ENCODE data around the gene PITPNB.

- TF ChIP-seq CTCF (IDR thresholded peaks at IDR 0.05) (no peak), POLR2A (IDR thresholded peaks at IDR 0.05) (no peak)
Observed at GRCh38 chr22:27888310-27888709, 30.7 kb downstream of the PITPNB start.
